Smooth muscle cell of the brain vasculature (primary cell): Measurements from ENCODE around the gene TBC1D2B.

Experiments used
- DNase-seq: peaks from one replicate; pipeline ENCODE4 v3.0.0-alpha.2; 2012; ENCODE audit warnings: low read depth, low spot score

TBC1D2B gene

GRCh38 chr15:78097667-78098066 is 20.2 kb upstream of the TBC1D2B start:
- no peak for DNase-seq

GRCh38 chr15:78093242-78094020 is 15.9 kb upstream of the TBC1D2B start:
- DNase-seq, result no peak

GRCh38 chr15:78092261-78093041 is 14.9 kb upstream of the TBC1D2B start, which contains the start of gene SH2D7:
Gene SH2D7 (plus strand): TSS chr15:78092561. CDS start chr15:78092585, 24 bp downstream.
- DNase-seq, result no peak

- no peak for DNase-seq
Observed at GRCh38 chr15:78090422-78091063, 13.0 kb upstream of the TBC1D2B start.

- no peak for DNase-seq
Observed at GRCh38 chr15:78088773-78089080, 11.2 kb upstream of the TBC1D2B start.

- DNase-seq, result no peak
Observed at GRCh38 chr15:78087951-78088772, 10.7 kb upstream of the TBC1D2B start.

- DNase-seq, result no peak
Observed at GRCh38 chr15:78085928-78086327, 8.4 kb upstream of the TBC1D2B start.

DNA sequence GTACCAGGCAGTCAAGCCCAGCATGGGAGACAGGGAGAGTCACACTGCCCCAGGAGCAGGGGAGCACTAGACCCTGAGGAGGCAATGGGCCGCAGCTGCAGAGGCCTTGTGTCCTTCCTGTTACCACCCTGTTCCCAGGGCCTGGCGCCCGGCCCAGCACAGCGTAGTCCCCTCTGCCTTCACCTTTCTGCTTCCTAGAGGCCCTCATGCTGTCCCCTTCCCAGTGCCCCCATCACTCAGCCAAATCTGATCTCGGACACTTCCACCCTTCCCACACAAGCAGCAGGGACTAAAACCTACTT is 6.9 kb upstream of the TBC1D2B start:
- no peak for DNase-seq

GRCh38 chr15:78083687-78084448 is 6.4 kb upstream of the TBC1D2B start:
- DNase-seq, result no peak

DNA sequence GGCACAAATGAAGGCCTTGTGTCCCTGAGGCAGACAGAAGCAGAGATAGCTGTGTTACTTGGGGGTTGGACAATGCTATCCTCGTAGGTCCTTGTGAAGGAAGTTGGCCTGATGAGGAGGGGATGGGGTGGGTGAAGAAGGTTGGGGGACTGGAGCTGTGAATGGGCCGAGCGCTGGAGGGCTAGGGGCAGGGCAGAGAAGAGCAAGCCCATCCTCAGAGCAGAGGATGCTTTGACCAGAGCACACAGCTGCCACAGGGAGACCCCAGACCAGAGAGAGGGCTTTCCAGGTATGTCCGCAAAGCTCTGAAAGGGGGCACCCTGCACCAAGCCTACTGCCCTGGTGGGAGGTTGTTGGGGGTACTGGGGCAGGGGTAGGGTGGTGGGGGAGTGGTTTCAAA is 5.7 kb upstream of the TBC1D2B start:
- DNase-seq, result no peak

GRCh38 chr15:78082743-78083110 is 5.2 kb upstream of the TBC1D2B start:
- DNase-seq, result no peak

- DNase-seq, result no peak
Observed at GRCh38 chr15:78082106-78082742, 4.7 kb upstream of the TBC1D2B start.

DNA sequence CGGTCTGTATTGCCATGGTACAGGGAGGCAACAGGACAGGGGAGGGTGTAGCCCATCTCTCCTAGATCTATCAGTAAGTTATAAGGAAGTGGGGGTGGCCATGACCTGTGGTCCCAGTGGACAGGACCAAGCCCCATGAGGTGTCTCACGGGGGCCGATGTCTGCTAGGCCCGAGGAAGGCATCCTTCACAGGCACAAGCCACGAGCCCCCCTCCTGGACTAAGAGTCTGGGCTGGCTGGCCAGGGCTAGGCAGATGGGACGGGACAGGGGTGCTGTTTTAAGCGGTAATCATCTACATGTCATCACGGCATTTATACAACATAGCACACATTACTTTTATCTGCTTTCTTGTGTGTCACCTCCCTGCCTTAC is 2.6 kb upstream of the TBC1D2B start:
- no peak for DNase-seq

DNA sequence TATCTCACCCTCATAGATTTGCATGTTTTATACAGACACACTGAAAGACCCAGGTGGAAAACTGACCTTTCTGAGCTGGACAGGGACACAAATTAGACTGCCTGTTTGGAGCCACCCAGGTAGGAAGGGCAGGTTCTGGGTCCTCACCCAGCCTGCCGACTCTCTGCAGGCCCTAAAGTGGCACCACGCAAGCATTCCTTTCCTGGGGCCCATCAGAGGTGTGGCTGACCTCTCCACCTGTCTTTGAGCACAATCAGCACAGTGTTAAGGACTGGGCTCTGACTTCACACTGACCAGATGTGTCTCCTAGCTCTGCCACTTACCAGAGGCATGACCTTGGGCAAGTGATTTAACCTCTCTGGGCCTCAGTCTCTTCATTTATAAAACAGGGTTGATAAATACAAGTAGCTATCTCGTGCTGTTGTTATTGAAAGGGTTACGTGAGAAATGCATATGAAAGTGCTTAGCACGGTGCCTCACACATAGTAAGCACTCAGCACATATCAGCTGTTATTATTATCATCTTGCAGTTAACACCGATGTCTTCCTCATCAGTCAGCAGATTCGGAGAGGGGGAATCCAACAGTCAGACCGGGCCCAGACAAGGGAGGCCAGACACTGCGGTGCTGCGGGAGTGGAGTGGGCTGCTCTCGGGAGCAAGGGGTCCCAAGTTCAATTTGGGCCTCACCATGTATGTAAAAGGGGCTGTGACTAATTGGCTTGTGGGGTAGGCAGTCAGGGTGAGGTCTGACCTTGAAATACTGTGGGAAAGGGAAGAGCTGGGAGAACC is 2.0 kb upstream of the TBC1D2B start:
- no peak for DNase-seq

DNA sequence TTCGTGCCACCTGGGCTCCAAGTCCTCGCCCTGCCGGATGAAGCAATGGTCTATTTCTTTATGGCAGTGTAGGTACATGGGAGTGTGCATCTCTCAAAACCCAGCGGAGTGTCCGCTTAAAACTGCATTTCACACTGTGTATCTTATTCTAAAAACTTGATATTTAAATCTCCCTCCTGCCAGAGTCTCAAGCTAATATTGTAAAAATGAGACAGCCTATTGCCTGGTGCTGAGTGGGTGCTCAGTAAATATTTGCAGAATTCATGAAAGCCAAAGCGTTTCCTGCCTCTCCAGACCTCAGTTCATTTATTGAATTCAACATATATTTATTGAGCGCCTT is 330 bp upstream of the TBC1D2B start:
- DNase-seq, result no peak

- no peak for DNase-seq
Observed at GRCh38 chr15:78076231-78077052, 1.1 kb downstream of the TBC1D2B start.

- peak; percentile 82 for DNase-seq
Observed at GRCh38 chr15:78075490-78076230, 1.9 kb downstream of the TBC1D2B start.

- no peak for DNase-seq
Observed at GRCh38 chr15:78073046-78073787, 4.3 kb downstream of the TBC1D2B start.
